ENCODE results near the gene QPCTL.
A peak's percentile ranks its signal among the peaks of the same experiment; 100 is the strongest.
"Not testable (repeated sequence)": the region's sequence is repeated elsewhere in the genome, so short reads cannot be mapped to it uniquely, and the experiment has no call there.

The QPCTL gene

DNA sequence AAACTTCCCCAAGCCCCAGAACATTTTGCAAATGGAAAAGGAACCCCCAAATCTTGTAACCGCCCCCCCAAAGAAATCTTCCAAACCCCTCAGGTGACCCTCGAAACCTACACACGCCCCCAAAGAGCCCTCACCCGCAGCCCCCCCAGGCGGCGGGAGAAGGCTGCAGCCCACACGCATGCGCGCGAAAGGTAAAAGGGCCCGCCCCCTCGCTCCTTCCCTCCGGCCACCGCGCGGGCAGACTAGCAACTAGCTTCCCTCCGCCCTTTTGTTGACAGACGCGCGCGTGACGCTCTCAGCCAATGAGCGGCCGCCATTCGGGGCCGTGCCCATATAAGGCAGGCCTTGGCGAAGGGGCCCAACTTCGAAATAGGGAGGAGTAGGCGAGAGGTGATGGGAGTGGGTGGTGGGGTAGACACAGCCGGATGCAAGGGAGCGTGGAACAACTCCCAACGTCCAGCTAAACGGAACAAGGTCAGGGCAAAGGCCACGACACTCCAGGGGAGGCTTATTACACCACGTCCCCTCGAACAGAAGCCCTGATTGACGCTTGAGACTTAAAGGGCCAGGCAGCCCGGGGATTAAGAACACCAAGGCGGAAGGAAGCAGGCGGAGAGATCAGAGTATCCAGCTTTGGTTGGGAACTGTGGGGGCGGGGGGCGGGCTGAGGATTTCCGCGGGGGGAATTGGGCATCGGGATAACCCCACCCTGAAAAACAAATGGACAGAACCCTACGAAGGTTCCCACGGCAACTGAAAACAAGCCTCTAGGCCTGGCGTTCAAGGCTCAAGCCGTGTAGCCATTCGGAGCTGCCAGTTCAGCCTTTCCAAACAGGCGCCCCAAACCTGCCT, 24.9 kb downstream of the QPCTL start:
- DNase-seq, result peak; percentile 100

- no peak for DNase-seq
These were observed 25.7 kb downstream of the QPCTL start for GRCh38 chr19:45717983-45718650.

DNA sequence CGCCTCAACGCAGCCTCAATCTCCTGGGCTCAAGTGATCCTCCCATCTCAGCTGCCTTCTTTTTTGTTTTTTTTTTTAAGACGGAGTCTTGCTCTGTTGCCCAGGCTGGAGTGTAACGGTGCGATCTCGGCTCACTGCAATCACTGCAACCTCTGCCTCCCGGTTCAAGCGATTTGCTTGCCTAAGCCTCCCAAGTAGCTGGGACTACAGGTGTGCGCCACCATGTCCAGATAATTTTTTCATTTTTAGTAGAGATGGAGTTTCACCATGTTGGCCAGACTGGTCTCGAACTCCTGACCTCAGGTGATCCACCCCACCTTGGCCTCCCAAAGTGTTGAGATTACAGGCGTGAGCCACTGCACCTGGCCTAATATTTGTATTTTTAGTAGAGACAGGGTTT, 27.6 kb downstream of the QPCTL start:
- not testable (repeated sequence) for DNase-seq

DNA sequence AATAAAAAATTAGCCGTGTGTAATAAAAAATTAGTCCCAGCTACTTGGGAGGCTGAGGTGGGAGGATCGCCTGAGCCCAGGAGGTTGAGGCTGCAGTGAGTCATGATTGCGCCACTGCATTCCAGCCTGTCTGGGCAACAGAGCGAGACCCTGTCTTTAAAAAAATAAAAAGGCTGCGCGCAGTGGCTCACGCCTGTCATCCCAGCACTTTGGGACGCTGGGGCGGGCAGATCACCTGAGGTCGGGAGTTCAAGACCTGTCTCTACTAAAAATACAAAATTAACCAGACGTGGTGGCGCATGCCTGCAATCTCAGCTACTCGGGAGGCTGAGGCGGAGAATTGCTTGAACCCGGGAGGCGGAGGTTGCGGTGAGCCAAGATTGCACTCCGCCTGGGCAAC, 36.2 kb downstream of the QPCTL start:
- DNase-seq, result not testable (repeated sequence)

DNA sequence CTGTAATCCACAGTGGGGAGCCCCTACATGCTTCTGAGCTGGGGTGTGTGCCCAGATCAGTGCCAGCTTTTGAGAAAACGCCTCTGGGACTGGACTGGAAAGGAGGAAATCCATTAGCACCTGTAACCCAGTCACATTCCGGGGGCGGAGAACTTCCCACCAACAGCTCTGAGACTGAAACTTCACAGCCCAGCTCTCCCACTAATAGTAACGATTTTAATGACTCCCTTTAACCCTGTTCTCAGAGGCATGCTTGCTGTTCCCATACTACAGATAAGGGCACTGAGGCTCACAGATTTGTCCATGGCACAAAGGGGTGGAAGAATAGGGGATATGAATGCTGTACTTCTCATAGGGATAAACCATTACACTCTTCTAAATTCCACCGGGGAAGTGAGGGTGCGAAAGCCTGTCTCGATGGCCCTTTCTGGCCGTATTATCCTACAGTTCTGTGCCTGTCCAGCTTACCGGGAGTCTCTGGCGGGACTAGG, 37.4 kb downstream of the QPCTL start:
- peak; percentile 17 to 53 (median 34) for DNase-seq

DNA sequence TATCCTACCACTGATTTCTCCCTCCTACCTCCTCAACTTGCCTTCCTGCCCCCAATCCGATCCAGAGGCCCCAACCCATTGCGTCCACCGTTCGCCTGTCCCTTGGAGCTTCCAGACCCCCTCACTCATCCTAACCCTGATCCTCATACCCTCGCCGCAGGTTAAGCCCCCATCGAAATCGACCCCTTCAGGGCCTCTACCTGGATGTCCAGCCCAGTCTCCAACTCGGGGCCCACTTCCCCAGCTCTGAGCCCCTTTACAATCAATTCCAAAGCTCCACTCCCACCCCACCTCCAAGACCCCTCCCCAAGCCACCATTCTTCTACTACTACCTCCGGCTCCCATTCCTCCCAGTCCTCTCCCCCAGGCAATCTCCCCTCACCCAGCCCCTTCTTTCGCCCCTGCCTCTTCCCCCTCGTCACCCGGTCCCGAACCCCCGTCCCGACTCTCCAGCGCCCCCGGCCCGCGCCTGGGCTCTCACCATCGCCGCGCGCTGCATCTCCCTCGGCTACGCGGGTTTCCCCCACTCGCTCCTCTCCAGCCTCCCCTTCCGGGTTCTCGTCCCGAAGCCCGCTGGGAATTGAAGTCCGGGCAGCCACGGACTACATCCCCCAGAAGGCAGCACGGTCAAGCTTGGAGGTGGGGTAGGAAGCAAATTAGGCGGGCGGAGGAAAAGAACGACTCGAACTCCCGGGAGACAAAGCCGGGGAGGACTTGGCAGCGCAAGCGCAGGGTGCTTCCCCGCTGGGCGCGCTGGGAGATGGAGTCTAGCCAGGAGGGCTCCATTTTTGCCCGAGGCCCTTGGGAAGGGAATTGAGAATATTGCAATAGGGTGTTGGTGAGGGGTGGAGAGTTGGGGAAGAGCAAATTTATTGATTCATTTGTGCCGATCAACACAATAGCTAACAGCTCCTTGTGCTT, 38.2 kb downstream of the QPCTL start, which contains the start of gene FBXO46:
Gene FBXO46 (minus strand): TSS at position 529 of the 921 bp plus-strand sequence. CDS start 17,401 bp downstream, outside the sequence.
- DNase-seq, result peak; percentile 96 to 98 (median 98)

DNA sequence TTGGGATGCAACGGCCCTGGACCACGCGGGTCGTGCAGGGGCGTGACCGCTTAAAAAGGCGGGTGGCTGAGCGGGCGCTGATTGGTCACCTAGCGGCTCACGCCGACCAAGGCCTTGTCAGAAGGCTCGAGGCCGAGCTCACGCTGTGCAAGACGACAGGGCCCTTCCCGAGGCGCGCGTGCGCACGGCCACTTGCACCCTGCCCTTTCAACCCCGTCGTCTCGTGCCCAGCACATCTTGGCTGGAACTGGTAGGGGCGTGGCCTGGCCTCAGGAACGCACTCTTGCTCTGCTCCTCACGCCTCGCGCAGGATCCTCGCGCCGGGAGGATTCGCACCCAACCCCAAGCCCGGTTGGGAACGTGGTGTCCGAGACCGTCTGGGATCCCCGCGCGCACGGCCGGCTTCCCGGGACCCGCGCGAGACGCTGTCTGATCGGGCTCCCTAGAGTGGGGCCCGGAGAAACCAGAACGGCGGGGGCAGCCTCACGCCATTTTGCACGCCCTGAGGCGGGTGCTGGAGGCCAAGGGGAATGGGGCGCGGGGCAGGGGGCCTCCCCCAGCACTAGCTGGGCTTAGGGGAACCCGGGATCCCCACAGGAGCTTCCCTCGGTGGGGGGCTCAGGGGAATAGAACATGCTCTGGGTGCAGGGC, 40.8 kb downstream of the QPCTL start, which contains the start of gene MEIOSIN:
Gene MEIOSIN (plus strand): TSS at position 280 of the 651 bp plus-strand sequence. CDS start 1,938 bp downstream, outside the sequence.
- no peak for DNase-seq

- peak; percentile 27 to 60 (median 51) for DNase-seq
These were observed 47.3 kb downstream of the QPCTL start for GRCh38 chr19:45739498-45740439.

GRCh38 chr19:45742969-45743368, 50.5 kb downstream of the QPCTL start:
- no peak for DNase-seq

DNA sequence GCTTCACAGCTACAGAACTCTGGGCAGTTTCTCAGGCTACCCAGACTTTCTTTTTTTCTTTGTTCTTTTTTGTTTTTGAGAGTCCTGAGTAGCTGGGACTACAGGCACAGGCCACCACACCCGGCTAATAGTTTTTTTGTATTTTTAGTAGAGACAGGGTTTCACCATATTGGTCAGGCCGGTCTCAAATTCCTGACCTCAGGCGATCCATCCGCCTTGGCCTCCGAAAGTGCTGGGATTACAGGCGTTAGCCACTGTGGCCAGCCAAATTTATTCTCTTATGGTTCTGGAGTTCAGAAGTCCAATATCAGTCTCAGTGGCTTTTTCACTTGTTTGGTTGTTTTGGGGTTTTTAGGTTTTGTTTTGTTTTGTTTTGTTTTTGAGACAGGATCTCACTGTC, 53.1 kb downstream of the QPCTL start:
- DNase-seq, result no peak

DNA sequence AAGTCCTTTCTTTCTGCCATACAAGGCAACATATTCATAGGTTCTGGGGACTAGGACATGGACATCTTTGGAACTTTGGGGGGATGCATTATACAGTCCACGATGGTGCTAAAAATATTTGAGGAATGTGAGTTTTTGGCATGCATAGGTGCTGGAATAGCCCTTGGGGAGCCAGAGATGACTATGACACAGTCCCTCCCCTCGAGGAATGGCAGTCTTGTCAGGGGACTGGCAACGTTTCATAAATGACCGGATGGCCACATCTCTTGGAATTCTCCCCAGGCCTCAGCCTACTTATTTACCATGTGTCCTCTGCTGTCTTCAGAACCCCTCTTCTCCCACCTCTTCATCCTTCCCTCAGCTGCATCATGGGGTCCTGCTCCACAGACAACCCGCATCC, 54.4 kb downstream of the QPCTL start:
- DNase-seq, result no peak

GRCh38 chr19:45747513-45747912, 55.0 kb downstream of the QPCTL start:
- DNase-seq, result no peak

- DNase-seq, result not testable (repeated sequence)
These were observed 59.0 kb downstream of the QPCTL start for GRCh38 chr19:45751483-45751882.

GRCh38 chr19:45752639-45753038, 60.2 kb downstream of the QPCTL start:
- peak in 2 of 4 experiments; percentile 24 to 36 for DNase-seq

DNA sequence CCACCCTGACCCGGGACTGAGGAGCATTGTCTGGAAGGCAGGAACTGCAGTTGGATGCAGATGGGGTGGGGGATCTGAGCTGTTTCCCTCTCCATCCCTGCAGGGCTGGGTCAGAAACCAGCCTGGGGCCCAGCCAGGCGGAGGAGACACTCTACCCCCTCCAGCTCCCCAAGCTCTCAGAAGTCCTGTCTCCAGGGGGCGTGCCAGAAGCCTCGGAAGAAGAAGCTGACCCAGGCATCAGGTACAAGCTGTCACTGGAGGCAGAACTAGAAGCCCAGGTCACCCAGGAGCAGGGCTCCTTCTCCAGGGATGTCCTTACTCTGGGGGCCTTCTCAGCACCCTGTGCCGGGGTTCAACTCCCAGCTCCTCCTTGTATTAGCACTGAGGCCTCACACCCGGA, 61.1 kb downstream of the QPCTL start:
- no peak for DNase-seq
